Trophoblast cell (in vitro differentiated cells and primary cell): ENCODE results near the gene MTUS2.

Source experiments
- DNase-seq, 2 donors: peaks; one replicate each; pipeline ENCODE4 v3.0.0-alpha.2; 2016
- H2AFZ ChIP-seq: 2 replicates; pipeline ENCODE4 v1.6.1; 2013; ENCODE audit warnings: low read length, moderate library complexity, mild to moderate bottlenecking; ENCODE audit not compliant: insufficient read depth, poor library complexity
- H2AK5ac ChIP-seq: 2 replicates; pipeline ENCODE4 v1.6.1; 2013; ENCODE audit warnings: mild to moderate bottlenecking, low read length
- H2BK120ac ChIP-seq: 2 replicates; pipeline ENCODE4 v1.6.1; 2013; ENCODE audit warnings: low read length, mild to moderate bottlenecking, moderate library complexity; ENCODE audit not compliant: insufficient read depth, poor library complexity
- H2BK12ac ChIP-seq: 2 replicates; pipeline ENCODE4 v1.6.1; 2013; ENCODE audit warnings: mild to moderate bottlenecking, low read length, moderate library complexity
- H2BK5ac ChIP-seq: 2 replicates; pipeline ENCODE4 v1.6.1; 2013; ENCODE audit warnings: low read length, low read depth, moderate library complexity, mild to moderate bottlenecking; ENCODE audit not compliant: poor library complexity
- H3K14ac ChIP-seq: 2 replicates; pipeline ENCODE4 v1.6.1; 2013; ENCODE audit warnings: mild to moderate bottlenecking, low read length
- H3K18ac ChIP-seq: 2 replicates; pipeline ENCODE4 v1.6.1; 2013; ENCODE audit warnings: mild to moderate bottlenecking, low read length
- H3K23ac ChIP-seq: 2 replicates; pipeline ENCODE4 v1.6.1; 2013; ENCODE audit warnings: low read length
- H3K27ac ChIP-seq: 2 replicates; pipeline ENCODE4 v1.5.1; 2013; ENCODE audit warnings: low read depth, mild to moderate bottlenecking, inconsistent platforms, low read length, moderate library complexity
- H3K27me3 ChIP-seq: 2 replicates; pipeline ENCODE4 v1.6.1; 2013; ENCODE audit warnings: inconsistent platforms, mild to moderate bottlenecking, low read length, moderate library complexity; ENCODE audit not compliant: insufficient read depth
- H3K36me3 ChIP-seq, 2 experiments: 1 replicate in 1 of 2; 2 replicates in 1 of 2; pipeline ENCODE4 v1.6.1; 2013; ENCODE audit warnings: low read length in 2 of 2, mild to moderate bottlenecking in 2 of 2, moderate library complexity in 1 of 2; ENCODE audit not compliant: insufficient read depth in 2 of 2, control insufficient read depth in 1 of 2
- H3K4ac ChIP-seq: 2 replicates; pipeline ENCODE4 v1.6.1; 2013; ENCODE audit warnings: low read depth, mild to moderate bottlenecking, low read length, moderate library complexity
- H3K4me1 ChIP-seq, 2 experiments: 1 replicate in 1 of 2; 2 replicates in 1 of 2; pipeline ENCODE4 v1.6.1; 2013; ENCODE audit warnings: low read length in 2 of 2, mild to moderate bottlenecking in 2 of 2, moderate library complexity in 1 of 2; ENCODE audit not compliant: insufficient read depth in 2 of 2, control insufficient read depth in 1 of 2
- H3K4me2 ChIP-seq: 2 replicates; pipeline ENCODE4 v1.6.1; 2013; ENCODE audit warnings: inconsistent platforms, mild to moderate bottlenecking, low read length, moderate library complexity
- H3K4me3 ChIP-seq: 2 replicates; pipeline ENCODE4 v1.5.1; 2013; ENCODE audit warnings: mild to moderate bottlenecking, low read depth, low read length, inconsistent platforms
- H3K79me1 ChIP-seq: one replicate; pipeline ENCODE4 v1.6.1; 2013; ENCODE audit warnings: low read length
- H3K79me2 ChIP-seq: 2 replicates; pipeline ENCODE4 v1.6.1; 2013; ENCODE audit warnings: low read length, mild to moderate bottlenecking; ENCODE audit not compliant: control insufficient read depth, insufficient read depth, poor library complexity
- H3K9ac ChIP-seq: 2 replicates; pipeline ENCODE4 v1.6.1; 2013; ENCODE audit warnings: mild to moderate bottlenecking, low read length
- H3K9me3 ChIP-seq: 2 replicates; pipeline ENCODE4 v1.6.1; 2013; ENCODE audit warnings: low read depth, mild to moderate bottlenecking, control low read depth, inconsistent platforms, low read length; ENCODE audit not compliant: insufficient read depth
- H4K12ac ChIP-seq: 2 replicates; pipeline ENCODE4 v1.6.1; 2013; ENCODE audit warnings: low read depth, mild to moderate bottlenecking, low read length, moderate library complexity
- H4K8ac ChIP-seq: 2 replicates; pipeline ENCODE4 v1.6.1; 2013; ENCODE audit warnings: low read depth, mild to moderate bottlenecking, low read length, moderate library complexity
- H4K91ac ChIP-seq: one replicate; pipeline ENCODE4 v1.6.1; 2013; ENCODE audit warnings: low read depth, mild to moderate bottlenecking, low read length, moderate library complexity
- WGBS: extraction: QIAGEN DNeasy Blood & Tissue Kit; methylation state at CpG from one replicate; pipeline ENCODE4 v1.1.7; 2013; ENCODE audit warnings: missing lambda C conversion rate; ENCODE audit not compliant: insufficient read length, insufficient coverage; ENCODE audit errors: extremely low coverage; 5-methylcytosine and 5-hydroxymethylcytosine counted together

MTUS2 gene

GRCh38 chr13:29021717-29022116 is 201.6 kb downstream of the MTUS2 start:
- Histone ChIP-seq H2BK12ac (no peak overlapping the region), H3K79me1 (no peaks in the 10 kb centered on the region), H3K9ac (no peak overlapping the region), H3K9me3 (peaks cover 2% of the 10 kb centered on the region), H3K14ac (no peak overlapping the region), H3K27me3 (no peaks in the 10 kb centered on the region), H3K4me1 (no peaks in the 10 kb centered on the region), H3K4me3 (no peak overlapping the region), H4K12ac (no peak overlapping the region), H3K23ac (no peak overlapping the region), H2BK120ac (no peak overlapping the region), H2AK5ac (no peak overlapping the region), H3K36me3 (no peaks in the 10 kb centered on the region), H3K79me2 (no peaks in the 10 kb centered on the region), H4K8ac (no peak overlapping the region), H3K4ac (no peak overlapping the region), H4K91ac (no peak overlapping the region), H3K27ac (no peak overlapping the region), H2BK5ac (no peak overlapping the region), H3K18ac (no peak overlapping the region), H2AFZ (no peak overlapping the region), H3K4me2 (no peak overlapping the region)
- no peak for DNase-seq
- no CpG with 5 or more reads among the region's 5 CpGs for WGBS

GRCh38 chr13:29022410-29022809 is 202.3 kb downstream of the MTUS2 start:
- no peak overlapping the region for H2AK5ac ChIP-seq
- H3K27me3 ChIP-seq, result no peaks in the 10 kb centered on the region
- H2AFZ ChIP-seq, result no peak overlapping the region
- no peaks in the 10 kb centered on the region for H3K4me1 ChIP-seq
- no peak overlapping the region for H3K9ac ChIP-seq
- no peak overlapping the region for H3K14ac ChIP-seq
- no CpG with 5 or more reads among the region's 4 CpGs for WGBS
- no peak overlapping the region for H3K23ac ChIP-seq
- H2BK5ac ChIP-seq, result no peak overlapping the region
- H3K79me1 ChIP-seq, result no peaks in the 10 kb centered on the region
- no peak overlapping the region for H4K12ac ChIP-seq
- H3K4ac ChIP-seq, result no peak overlapping the region
- no peak overlapping the region for H3K18ac ChIP-seq
- H3K36me3 ChIP-seq, result no peaks in the 10 kb centered on the region
- H3K4me3 ChIP-seq, result no peak overlapping the region
- no peak overlapping the region for H4K8ac ChIP-seq
- H3K79me2 ChIP-seq, result no peaks in the 10 kb centered on the region
- H4K91ac ChIP-seq, result no peak overlapping the region
- no peak overlapping the region for H2BK120ac ChIP-seq
- no peak overlapping the region for H3K27ac ChIP-seq
- no peak overlapping the region for H3K4me2 ChIP-seq
- no peak overlapping the region for H2BK12ac ChIP-seq
- H3K9me3 ChIP-seq, result peaks cover 2% of the 10 kb centered on the region
- no peak for DNase-seq

- Histone ChIP-seq H2AFZ (no peak overlapping the region), H3K27ac (no peak overlapping the region), H2BK5ac (no peak overlapping the region), H2BK120ac (no peak overlapping the region), H3K4me3 (no peak overlapping the region), H3K9ac (no peak overlapping the region), H2AK5ac (no peak overlapping the region), H4K91ac (no peak overlapping the region), H3K36me3 (no peaks in the 10 kb centered on the region), H4K12ac (no peak overlapping the region), H3K4me1 (no peaks in the 10 kb centered on the region), H3K27me3 (no peaks in the 10 kb centered on the region), H3K23ac (no peak overlapping the region), H3K4ac (no peak overlapping the region), H3K14ac (no peak overlapping the region), H3K9me3 (peaks cover 2% of the 10 kb centered on the region), H2BK12ac (no peak overlapping the region), H3K79me1 (no peaks in the 10 kb centered on the region), H3K18ac (no peak overlapping the region), H3K4me2 (no peak overlapping the region), H3K79me2 (no peaks in the 10 kb centered on the region), H4K8ac (no peak overlapping the region)
- no CpG with 5 or more reads among the region's 3 CpGs for WGBS
- peak; percentile 38 to 82 for DNase-seq
Observed at GRCh38 chr13:29022968-29023367, 202.8 kb downstream of the MTUS2 start.

- Histone ChIP-seq H2BK12ac (no peak overlapping the region), H4K91ac (no peak overlapping the region), H3K14ac (no peak overlapping the region), H4K8ac (no peak overlapping the region), H3K4me1 (no peaks in the 10 kb centered on the region), H3K36me3 (no peaks in the 10 kb centered on the region), H3K27me3 (no peaks in the 10 kb centered on the region), H3K9me3 (peaks cover 2% of the 10 kb centered on the region), H3K9ac (no peak overlapping the region), H2AK5ac (no peak overlapping the region), H3K4me2 (no peak overlapping the region), H4K12ac (no peak overlapping the region), H2BK120ac (no peak overlapping the region), H3K18ac (no peak overlapping the region), H2AFZ (no peak overlapping the region), H3K23ac (no peak overlapping the region), H3K79me1 (no peaks in the 10 kb centered on the region), H3K4ac (no peak overlapping the region), H2BK5ac (no peak overlapping the region), H3K27ac (no peak overlapping the region), H3K79me2 (no peaks in the 10 kb centered on the region), H3K4me3 (no peak overlapping the region)
- DNase-seq, result no peak
- WGBS, result no CpG with 5 or more reads among the region's 8 CpGs
Observed at GRCh38 chr13:29024783-29025182, 204.6 kb downstream of the MTUS2 start.
